BLaER1 treated with 17β-estradiol and CSF1 and Interleukin-3, amounts not matched to agents 10 nM and 100 nM (cell line): ENCODE measurements around the gene RIPK3.

ENCODE experiments used
- H3K27ac ChIP-seq, 11 experiments: shearing (Covaris generic); formaldehyde crosslinking; 2 replicates each; pipeline ENCODE4 v1.8.1; 2022
- H3K27me3 ChIP-seq, 11 experiments: shearing (Covaris generic); formaldehyde crosslinking; 2 replicates each; pipeline ENCODE4 v1.8.1; 2022
- H3K36me3 ChIP-seq, 11 experiments: shearing (Covaris generic); formaldehyde crosslinking; 2 replicates each; pipeline ENCODE4 v1.8.1; 2022
- H3K4me1 ChIP-seq, 10 experiments: shearing (Covaris generic); formaldehyde crosslinking; 2 replicates each; pipeline ENCODE4 v1.8.1; 2022
- H3K4me2 ChIP-seq, 11 experiments: shearing (Covaris generic); formaldehyde crosslinking; 2 replicates each; pipeline ENCODE4 v1.8.1; 2022
- H3K4me3 ChIP-seq, 10 experiments: shearing (Covaris generic); formaldehyde crosslinking; 2 replicates each; pipeline ENCODE4 v1.8.1; 2022
- H3K9ac ChIP-seq, 11 experiments: shearing (Covaris generic); formaldehyde crosslinking; 2 replicates each; pipeline ENCODE4 v1.8.1; 2022
- H3K9me3 ChIP-seq, 11 experiments: shearing (Covaris generic); formaldehyde crosslinking; replicated peaks in 1 of 11; 2 replicates each; pipeline ENCODE4 v1.8.1; 2022
- H4K20me1 ChIP-seq, 11 experiments: shearing (Covaris generic); formaldehyde crosslinking; 2 replicates each; pipeline ENCODE4 v1.8.1; 2022
- Cebpa-rat ChIP-seq, 11 experiments: shearing (Covaris generic); IDR thresholded peaks; 2 replicates each; pipeline ENCODE4 v1.8.1; 2022

The RIPK3 gene

DNA sequence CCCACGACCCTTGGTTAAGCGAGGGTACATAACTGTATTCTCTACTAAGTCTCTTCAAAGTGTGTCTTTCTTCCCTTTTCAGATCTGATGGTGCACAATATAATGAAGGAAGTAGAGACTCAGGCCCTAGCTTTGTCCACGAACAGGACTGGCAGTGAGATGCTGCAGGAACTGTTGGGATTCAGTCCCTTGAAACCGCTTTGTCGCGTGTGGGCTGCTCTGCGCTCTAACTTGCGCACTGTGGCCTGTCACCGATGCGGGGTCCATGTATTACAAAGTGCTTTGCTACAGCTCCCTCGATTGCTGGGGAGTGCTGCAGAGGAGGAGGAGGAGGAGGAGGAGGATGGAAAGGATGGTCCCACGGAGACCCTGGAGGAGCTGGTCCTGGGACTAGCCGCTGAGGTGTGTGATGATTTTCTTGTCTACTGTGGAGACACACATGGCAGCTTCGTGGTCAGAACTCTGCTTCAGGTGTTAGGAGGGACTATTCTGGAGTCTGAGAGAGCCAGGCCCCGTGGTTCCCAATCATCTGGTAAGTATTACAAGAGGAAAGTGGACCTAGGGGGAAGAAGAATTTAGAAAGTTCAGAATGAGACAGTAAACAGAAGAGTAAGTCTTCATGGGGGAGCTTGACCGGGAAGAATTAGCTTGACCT, 39.3 kb downstream of the RIPK3 start:
- no peaks in the 10 kb centered on the region for H3K9me3 ChIP-seq
- H4K20me1 ChIP-seq: peaks cover 0 to 49% (median 7%) of the 10 kb centered on the region in 11 experiments; a peak in 11 of 22 replicates
- no peaks in the 10 kb centered on the region for H3K27me3 ChIP-seq
- peak overlapping the region; percentile 64 to 95 (median 88) for H3K4me3 ChIP-seq
- H3K4me1 ChIP-seq: peaks cover 53 to 65% (median 55%) of the 10 kb centered on the region in 10 experiments
- H3K36me3 ChIP-seq: peaks cover 48 to 56% (median 54%) of the 10 kb centered on the region in 11 experiments
- H3K27ac ChIP-seq: peak overlapping the region in 10 of 11 experiments; percentile 65 to 87 (median 78); a peak in 21 of 22 replicates
- H3K4me2 ChIP-seq: peak overlapping the region; percentile 81 to 100 (median 97)
- H3K9ac ChIP-seq: peak overlapping the region; percentile 75 to 93 (median 85)
- TF ChIP-seq Cebpa-rat (IDR thresholded peaks at IDR 0.05): no peak

- Histone ChIP-seq H4K20me1 (peaks cover 0 to 43% (median 5%) of the 10 kb centered on the region in 11 experiments; a peak in 8 of 22 replicates), H3K4me3 (peak within 1 kb of the TSS; percentile 64 to 95 (median 88)), H3K27ac (peak within 1 kb of the TSS; percentile 60 to 87 (median 78)), H3K4me1 (peaks cover 53 to 65% (median 55%) of the 10 kb centered on the region in 10 experiments), H3K9ac (peak within 1 kb of the TSS; percentile 75 to 93 (median 85)), H3K9me3 (no peaks in the 10 kb centered on the region), H3K4me2 (peak within 1 kb of the TSS; percentile 81 to 100 (median 98)), H3K27me3 (no peaks in the 10 kb centered on the region), H3K36me3 (peaks cover 42 to 56% (median 49%) of the 10 kb centered on the region in 11 experiments)
- TF ChIP-seq Cebpa-rat (IDR thresholded peaks at IDR 0.05): no peak
Measured at GRCh38 chr14:24299255-24300191, 40.3 kb downstream of the RIPK3 start, which contains the start of the genes DHRS1 and NOP9. TSS of gene DHRS1 (minus strand) at chr14:24299780. CDS start at chr14:24299106, 674 bp downstream. TSS of gene NOP9 (plus strand) at chr14:24299850. CDS start at chr14:24299955, 105 bp downstream.

DNA sequence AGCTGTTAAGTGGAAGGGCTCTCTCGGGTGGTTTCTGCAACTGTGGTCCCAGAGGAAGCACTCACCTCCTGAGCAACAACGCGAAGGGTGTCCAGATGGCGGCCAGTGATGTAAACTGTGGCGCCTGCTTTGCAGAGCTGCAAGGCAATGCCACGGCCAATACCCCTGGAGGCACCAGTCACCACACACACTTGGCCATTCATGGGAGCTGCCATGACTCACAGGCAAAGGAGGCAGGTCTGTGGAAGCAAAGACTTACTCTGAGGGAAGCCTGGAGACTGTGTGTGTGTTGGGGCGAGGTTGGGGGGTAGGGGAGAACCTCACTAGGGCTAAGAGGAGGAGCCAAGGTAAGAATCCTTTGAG, 40.9 kb downstream of the RIPK3 start:
- Histone ChIP-seq H3K4me2 (peak overlapping the region; percentile 81 to 100 (median 98)), H4K20me1 (peaks cover 0 to 36% (median 5%) of the 10 kb centered on the region in 11 experiments; a peak in 8 of 22 replicates), H3K9me3 (no peaks in the 10 kb centered on the region), H3K4me1 (peaks cover 53 to 65% (median 55%) of the 10 kb centered on the region in 10 experiments), H3K36me3 (peaks cover 36 to 55% (median 43%) of the 10 kb centered on the region in 11 experiments), H3K9ac (peak overlapping the region; percentile 75 to 93 (median 85)), H3K27me3 (no peaks in the 10 kb centered on the region), H3K4me3 (peak overlapping the region; percentile 64 to 95 (median 88)), H3K27ac (peak overlapping the region; percentile 60 to 87 (median 78); a peak in 21 of 22 replicates)
- no peak for TF ChIP-seq Cebpa-rat (IDR thresholded peaks at IDR 0.05)

DNA sequence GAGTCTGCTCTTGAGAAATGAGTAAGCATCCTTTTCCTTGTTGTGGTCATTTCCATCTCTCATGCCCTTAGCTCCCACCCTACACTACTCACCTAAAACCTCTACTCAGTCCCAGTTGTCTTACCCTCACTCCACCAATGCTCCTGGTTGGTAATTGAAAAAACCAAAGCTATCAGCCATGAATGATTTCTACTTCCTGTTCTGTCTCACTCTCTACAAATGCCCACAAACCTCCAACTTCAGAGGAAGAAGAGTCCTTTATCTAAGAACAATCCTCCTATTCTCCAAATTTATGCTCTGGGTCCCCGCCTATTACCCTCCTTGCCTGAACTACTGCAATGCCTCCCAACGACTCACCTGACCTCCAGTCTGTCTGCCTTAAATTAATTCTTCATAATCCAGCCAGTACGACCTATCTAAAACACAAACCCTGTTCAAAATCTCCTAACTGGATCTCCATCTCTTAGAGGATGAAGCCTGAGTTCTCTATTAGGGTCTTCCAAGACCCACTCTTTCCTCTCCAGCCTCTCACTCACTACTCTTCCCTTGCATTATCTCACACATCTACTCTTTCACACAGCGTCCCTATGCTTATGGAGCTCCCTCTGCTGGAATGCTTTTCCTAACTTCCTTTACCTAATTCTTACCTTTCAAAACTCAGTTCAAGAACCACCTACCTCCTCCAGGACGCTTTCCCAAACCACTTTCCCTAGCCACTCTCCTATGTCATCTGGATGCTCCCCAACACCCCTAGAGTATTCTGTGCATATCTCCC, 42.4 kb downstream of the RIPK3 start:
- Histone ChIP-seq H3K9me3 (no peaks in the 10 kb centered on the region), H3K9ac (peak overlapping the region; percentile 5 to 65 (median 44); a peak in 18 of 22 replicates), H3K4me2 (peak overlapping the region; percentile 68 to 100 (median 97)), H3K27ac (peak overlapping the region in 10 of 11 experiments; percentile 9 to 70 (median 63); a peak in 19 of 22 replicates), H4K20me1 (peaks cover 0 to 21% (median 5%) of the 10 kb centered on the region in 11 experiments; a peak in 5 of 22 replicates), H3K4me1 (peaks cover 53 to 59% (median 54%) of the 10 kb centered on the region in 10 experiments), H3K36me3 (peaks cover 25 to 55% (median 39%) of the 10 kb centered on the region in 11 experiments), H3K4me3 (peak overlapping the region in 3 of 10 experiments; percentile 4 to 41 (median 21); a peak in 4 of 20 replicates), H3K27me3 (no peaks in the 10 kb centered on the region)
- no peak for TF ChIP-seq Cebpa-rat (IDR thresholded peaks at IDR 0.05)

DNA sequence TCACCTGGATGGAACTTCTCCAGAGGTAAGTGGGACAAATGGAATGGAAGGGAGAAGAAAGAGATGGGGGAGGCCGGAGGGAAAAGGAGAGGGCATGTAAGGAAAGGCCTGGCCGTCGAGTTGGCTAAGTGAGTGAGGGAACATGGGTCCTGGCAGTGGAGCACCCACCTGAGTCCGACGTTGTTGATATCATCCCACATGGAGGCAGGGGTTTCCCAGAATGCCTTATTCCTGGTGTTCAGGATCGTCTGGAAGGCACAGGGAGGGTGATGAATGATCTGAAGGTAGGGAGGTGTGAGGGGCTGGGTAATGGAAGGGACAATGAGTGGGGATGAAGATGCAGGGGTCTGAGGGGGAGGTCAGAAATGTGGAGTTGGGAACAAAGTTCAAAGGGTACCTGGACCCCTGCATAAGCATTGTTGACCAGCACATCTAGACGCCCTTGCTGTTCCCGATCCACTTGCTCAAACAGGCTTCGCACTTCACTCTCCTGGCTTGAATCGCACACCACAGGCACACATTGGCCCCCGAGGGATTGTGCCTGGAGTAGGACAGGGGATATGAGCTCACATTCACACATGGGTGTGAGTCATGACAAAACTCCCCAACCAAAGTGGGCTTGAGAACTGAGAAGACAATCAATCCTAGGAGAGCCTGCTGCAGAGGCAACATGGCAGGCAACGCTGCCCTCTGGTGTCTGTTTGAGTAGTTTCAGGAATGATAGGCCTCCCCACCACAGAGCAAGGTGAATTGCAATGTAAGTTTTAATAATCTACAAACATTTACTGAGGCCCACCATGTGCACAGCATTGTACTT, 43.2 kb downstream of the RIPK3 start:
- peaks cover 25 to 55% (median 39%) of the 10 kb centered on the region in 11 experiments for H3K36me3 ChIP-seq
- no peak for TF ChIP-seq Cebpa-rat (IDR thresholded peaks at IDR 0.05)
- H3K27ac ChIP-seq: peak overlapping the region in 10 of 11 experiments; percentile 36 to 73 (median 64); a peak in 18 of 22 replicates
- no peaks in the 10 kb centered on the region for H3K9me3 ChIP-seq
- H3K9ac ChIP-seq: peak overlapping the region; percentile 5 to 65 (median 44); a peak in 17 of 22 replicates
- H3K4me1 ChIP-seq: peaks cover 46 to 52% (median 51%) of the 10 kb centered on the region in 10 experiments
- no peaks in the 10 kb centered on the region for H3K27me3 ChIP-seq
- peaks cover 0 to 14% (median 0%) of the 10 kb centered on the region in 11 experiments; a peak in 4 of 22 replicates for H4K20me1 ChIP-seq
- H3K4me2 ChIP-seq: peak overlapping the region; percentile 68 to 100 (median 97)
- peak overlapping the region in 3 of 10 experiments; percentile 4 to 41 (median 21); a peak in 3 of 20 replicates for H3K4me3 ChIP-seq

DNA sequence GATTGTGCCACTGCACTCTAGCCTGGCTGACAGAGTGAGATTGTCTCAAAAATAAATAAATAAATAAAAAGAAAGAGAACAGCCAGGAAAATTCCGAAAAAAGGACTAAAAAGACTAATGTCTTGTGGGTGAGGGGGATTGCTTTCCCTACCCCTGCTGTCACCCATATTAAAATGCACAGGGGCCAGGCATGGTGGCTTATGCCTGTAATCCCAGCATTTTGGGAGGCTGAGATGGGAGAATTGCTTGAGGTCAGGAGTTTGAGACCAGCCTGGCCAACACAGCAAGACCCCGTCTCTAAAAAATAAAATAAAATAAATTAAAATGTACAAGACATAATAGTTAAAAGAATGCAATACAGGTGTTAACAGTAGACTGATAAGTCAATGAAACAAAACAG, 46.3 kb downstream of the RIPK3 start:
- Histone ChIP-seq H3K27ac (no peak overlapping the region), H3K4me1 (peaks cover 31 to 51% (median 40%) of the 10 kb centered on the region in 10 experiments), H3K4me3 (no peak overlapping the region), H3K36me3 (peaks cover 29 to 69% (median 56%) of the 10 kb centered on the region in 11 experiments; a peak in 21 of 22 replicates), H3K9ac (no peak overlapping the region; a peak in 2 of 22 replicates), H4K20me1 (no peaks in the 10 kb centered on the region), H3K4me2 (no peak overlapping the region), H3K9me3 (no peaks in the 10 kb centered on the region), H3K27me3 (no peaks in the 10 kb centered on the region)
- no peak for TF ChIP-seq Cebpa-rat (IDR thresholded peaks at IDR 0.05)

GRCh38 chr14:24292118-24292807, 47.5 kb downstream of the RIPK3 start:
- H3K4me3 ChIP-seq: no peak overlapping the region
- peaks cover 29 to 69% (median 56%) of the 10 kb centered on the region in 11 experiments; a peak in 21 of 22 replicates for H3K36me3 ChIP-seq
- no peaks in the 10 kb centered on the region for H4K20me1 ChIP-seq
- H3K4me1 ChIP-seq: peaks cover 30 to 50% (median 40%) of the 10 kb centered on the region in 10 experiments
- peak overlapping the region in 1 of 11 experiments; percentile 3; a peak in 1 of 22 replicates for H3K9ac ChIP-seq
- H3K27me3 ChIP-seq: no peaks in the 10 kb centered on the region
- no peak overlapping the region for H3K27ac ChIP-seq
- TF ChIP-seq Cebpa-rat (IDR thresholded peaks at IDR 0.05): no peak
- H3K4me2 ChIP-seq: no peak overlapping the region
- H3K9me3 ChIP-seq: no peaks in the 10 kb centered on the region
